GM12878 (cell line): Measurements from ENCODE around the gene CR2.

ENCODE experiments used
- ATF2 ChIP-seq: IDR thresholded peaks from 2 replicates; pipeline ENCODE4 v1.6.1; 2012; ENCODE audit warnings: low read length, inconsistent platforms
- BACH1 ChIP-seq: fragments of 450-650 bp; IDR thresholded peaks from 2 replicates; pipeline ENCODE4 v1.6.1; 2017; ENCODE audit warnings: mild to moderate bottlenecking, borderline replicate concordance
- CREB1 ChIP-seq: IDR thresholded peaks from 2 replicates; pipeline ENCODE4 v1.6.1; 2012; ENCODE audit warnings: low read depth, mild to moderate bottlenecking, inconsistent platforms
- CTCF ChIP-seq, 3 experiments: IDR thresholded peaks in 2 of 3; conservative IDR thresholded peaks in 1 of 3; 2 replicates each; pipeline ENCODE4 v1.5.1; 2011; ENCODE audit warnings: low read depth in 3 of 3, low read length in 3 of 3, mild to moderate bottlenecking in 3 of 3, control low read depth in 2 of 3, moderate library complexity in 2 of 3, inconsistent platforms in 1 of 3, mixed read lengths in 1 of 3; ENCODE audit not compliant: control insufficient read depth in 2 of 3, insufficient read depth in 1 of 3; ENCODE audit errors: extremely low read depth in 1 of 3
- ETV6 ChIP-seq, 2 experiments: fragments of 450-650 bp in 1 of 2; IDR thresholded peaks in 1 of 2; conservative IDR thresholded peaks in 1 of 2; 2 replicates each; pipeline ENCODE4 v1.6.1; 2014; ENCODE audit warnings: antibody characterized with exemption in 1 of 2, borderline replicate concordance in 1 of 2, low read depth in 1 of 2, mild to moderate bottlenecking in 1 of 2, moderate library complexity in 1 of 2
- EZH2 ChIP-seq: IDR thresholded peaks from 2 replicates; pipeline ENCODE4 v1.6.1; 2012; ENCODE audit warnings: low read depth, mild to moderate bottlenecking, control low read depth, inconsistent platforms, low read length, borderline replicate concordance; ENCODE audit not compliant: control insufficient read depth
- PML ChIP-seq: IDR thresholded peaks from 2 replicates; pipeline ENCODE4 v1.6.1; 2012; ENCODE audit warnings: low read length, inconsistent platforms
- POLR2A ChIP-seq: IDR thresholded peaks from 2 replicates; pipeline ENCODE4 v1.6.1; 2011; ENCODE audit warnings: low read depth, mild to moderate bottlenecking, low read length
- SIN3A ChIP-seq: IDR thresholded peaks from 2 replicates; pipeline ENCODE4 v1.6.1; 2012; ENCODE audit warnings: low read depth, low read length, improper control_type of control experiment
- SREBF2 ChIP-seq: IDR thresholded peaks from 2 replicates; pipeline ENCODE4 v1.6.1; 2012; ENCODE audit warnings: mild to moderate bottlenecking, low read length
- ZBTB33 ChIP-seq: fragments of 450-650 bp; IDR thresholded peaks from 2 replicates; pipeline ENCODE4 v1.6.1; 2017; ENCODE audit warnings: mild to moderate bottlenecking

GRCh38 chr1:207461649-207462048 is 7.5 kb downstream of the CR2 start:
- TF ChIP-seq SREBF2 (no peak), CTCF (IDR thresholded peaks at IDR 0.05 in 2 of 3, conservative IDR thresholded peaks at IDR 0.05 in 1 of 3; ENCODE audit: control insufficient read depth in 2 of 3, extremely low read depth in 1 of 3, insufficient read depth in 1 of 3, low read depth in 3 of 3, low read length in 3 of 3) (no peak), CREB1 (no peak), ZBTB33 (no peak), EZH2 (no peak), POLR2A (no peak), ETV6 (conservative IDR thresholded peaks at IDR 0.05 in 1 of 2, IDR thresholded peaks at IDR 0.05 in 1 of 2; ENCODE audit: borderline replicate concordance in 1 of 2, low read depth in 1 of 2) (no peak), SIN3A (no peak), ATF2 (no peak), BACH1 (no peak), PML (no peak)
